ENCODE results near the gene SLC44A4.
"Not testable (repeated sequence)": the region's sequence is repeated elsewhere in the genome, so short reads cannot be mapped to it uniquely, and the experiment has no call there.

The SLC44A4 gene

GRCh38 chr6:31825553-31825952 lies 53.2 kb downstream of the SLC44A4 start:
- DNase-seq = no peak

DNA sequence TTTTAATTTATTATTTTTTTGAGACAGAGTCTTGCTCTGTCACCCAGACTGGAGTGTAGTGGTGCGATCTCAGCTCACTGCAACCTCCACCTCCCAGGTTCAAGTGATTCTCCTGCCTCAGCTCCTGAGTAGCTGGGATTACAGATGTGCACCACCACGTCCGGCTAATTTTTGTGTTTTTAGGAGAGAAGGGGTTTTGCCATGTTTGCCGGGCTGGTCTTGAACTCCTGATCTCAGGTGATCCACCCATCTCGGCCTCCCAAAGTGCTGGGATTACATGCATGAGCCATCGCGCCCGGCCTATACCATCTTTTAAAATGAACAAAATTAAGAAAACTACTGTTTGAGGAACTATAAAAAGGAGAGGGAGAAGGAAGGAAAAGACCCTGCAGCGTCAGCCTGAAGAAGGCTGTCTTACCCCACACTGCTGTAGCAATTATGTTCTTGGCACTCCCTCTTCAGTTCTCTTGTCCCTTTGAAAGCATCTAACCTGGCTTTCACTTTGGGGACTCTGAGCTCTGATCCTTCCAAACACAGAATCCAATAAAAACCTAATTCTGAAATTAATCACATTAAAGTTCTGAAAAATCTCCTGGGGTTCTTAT lies 55.1 kb downstream of the SLC44A4 start:
- not testable (repeated sequence) for DNase-seq

GRCh38 chr6:31822036-31822821 lies 56.6 kb downstream of the SLC44A4 start:
- DNase-seq = peak; percentile 62

- peak; percentile 80 for DNase-seq
Measured at GRCh38 chr6:31821301-31822035, 57.3 kb downstream of the SLC44A4 start.

DNA sequence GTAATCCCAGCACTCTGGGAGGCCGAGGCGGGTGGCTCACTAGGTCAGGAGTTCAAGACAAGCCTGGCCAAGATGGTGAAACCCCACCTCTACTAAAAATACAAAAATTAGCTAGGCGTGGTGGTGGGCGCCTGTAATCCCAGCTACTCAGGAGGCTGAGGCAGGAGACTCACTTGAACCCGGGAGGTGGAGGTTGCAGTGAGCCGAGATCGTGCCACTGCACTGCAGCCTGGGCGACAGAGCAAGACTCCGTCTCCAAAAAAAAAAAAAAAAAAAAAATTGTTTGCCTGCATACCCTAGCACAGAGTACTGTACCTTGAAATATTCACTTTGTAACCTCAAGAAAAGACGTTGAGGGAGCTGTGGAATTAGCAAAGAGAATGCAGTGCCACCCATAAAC lies 58.4 kb downstream of the SLC44A4 start:
- DNase-seq = not testable (repeated sequence)

DNA sequence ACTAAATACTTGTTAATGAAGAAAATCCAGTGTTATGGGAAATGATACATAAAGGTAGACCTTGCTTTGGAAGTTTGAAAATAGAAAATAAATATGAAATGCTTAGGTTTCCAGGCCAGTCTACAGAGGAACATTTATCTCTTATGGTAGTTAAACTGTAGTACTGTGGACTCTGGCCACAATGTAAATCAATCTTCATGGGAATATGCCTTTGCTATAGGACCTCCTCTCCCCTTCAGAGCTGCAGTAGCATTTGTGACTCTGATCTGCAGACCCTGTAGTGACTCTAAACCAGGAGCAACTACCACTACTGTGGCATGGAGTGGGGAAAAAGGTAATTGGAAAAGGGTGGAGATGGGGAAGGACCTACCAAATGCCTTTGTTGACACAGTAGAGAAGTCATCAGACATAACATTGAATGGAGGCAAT lies 58.9 kb downstream of the SLC44A4 start:
- DNase-seq = no peak

DNA sequence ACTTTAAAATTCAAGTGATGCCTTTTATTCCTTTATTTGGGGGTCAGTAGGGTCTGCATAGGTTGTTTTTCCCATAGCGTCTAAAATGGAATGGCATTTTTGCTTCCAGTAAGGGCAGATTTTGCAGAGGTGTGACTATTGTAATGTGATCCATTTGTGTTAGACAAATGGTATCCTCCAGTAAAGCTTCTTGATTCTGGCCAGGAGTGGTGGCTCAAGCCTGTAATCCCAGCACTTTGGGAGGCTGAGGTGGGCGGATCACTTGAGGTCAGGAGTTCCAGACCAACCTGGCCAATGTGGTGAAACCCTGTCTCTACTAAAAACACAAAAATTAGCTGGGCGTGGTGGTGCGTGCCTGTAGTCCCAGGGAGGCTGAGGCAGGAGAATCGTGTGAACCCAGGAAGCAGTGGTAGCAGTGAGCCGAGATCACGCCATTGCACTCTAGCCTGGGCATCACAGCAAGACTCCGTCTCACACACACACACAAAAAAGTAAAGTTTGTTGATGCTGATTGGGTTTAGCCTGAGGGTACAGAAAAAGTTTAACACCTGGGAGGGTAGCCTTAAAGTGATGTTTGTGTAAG lies 60.8 kb downstream of the SLC44A4 start:
- not testable (repeated sequence) for DNase-seq

DNA sequence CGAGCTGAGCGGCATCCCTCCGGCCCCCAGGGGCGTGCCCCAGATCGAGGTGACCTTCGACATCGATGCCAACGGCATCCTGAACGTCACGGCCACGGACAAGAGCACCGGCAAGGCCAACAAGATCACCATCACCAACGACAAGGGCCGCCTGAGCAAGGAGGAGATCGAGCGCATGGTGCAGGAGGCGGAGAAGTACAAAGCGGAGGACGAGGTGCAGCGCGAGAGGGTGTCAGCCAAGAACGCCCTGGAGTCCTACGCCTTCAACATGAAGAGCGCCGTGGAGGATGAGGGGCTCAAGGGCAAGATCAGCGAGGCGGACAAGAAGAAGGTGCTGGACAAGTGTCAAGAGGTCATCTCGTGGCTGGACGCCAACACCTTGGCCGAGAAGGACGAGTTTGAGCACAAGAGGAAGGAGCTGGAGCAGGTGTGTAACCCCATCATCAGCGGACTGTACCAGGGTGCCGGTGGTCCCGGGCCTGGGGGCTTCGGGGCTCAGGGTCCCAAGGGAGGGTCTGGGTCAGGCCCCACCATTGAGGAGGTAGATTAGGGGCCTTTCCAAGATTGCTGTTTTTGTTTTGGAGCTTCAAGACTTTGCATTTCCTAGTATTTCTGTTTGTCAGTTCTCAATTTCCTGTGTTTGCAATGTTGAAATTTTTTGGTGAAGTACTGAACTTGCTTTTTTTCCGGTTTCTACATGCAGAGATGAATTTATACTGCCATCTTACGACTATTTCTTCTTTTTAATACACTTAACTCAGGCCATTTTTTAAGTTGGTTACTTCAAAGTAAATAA lies 61.5 kb downstream of the SLC44A4 start:
- not testable (repeated sequence) for DNase-seq

DNA sequence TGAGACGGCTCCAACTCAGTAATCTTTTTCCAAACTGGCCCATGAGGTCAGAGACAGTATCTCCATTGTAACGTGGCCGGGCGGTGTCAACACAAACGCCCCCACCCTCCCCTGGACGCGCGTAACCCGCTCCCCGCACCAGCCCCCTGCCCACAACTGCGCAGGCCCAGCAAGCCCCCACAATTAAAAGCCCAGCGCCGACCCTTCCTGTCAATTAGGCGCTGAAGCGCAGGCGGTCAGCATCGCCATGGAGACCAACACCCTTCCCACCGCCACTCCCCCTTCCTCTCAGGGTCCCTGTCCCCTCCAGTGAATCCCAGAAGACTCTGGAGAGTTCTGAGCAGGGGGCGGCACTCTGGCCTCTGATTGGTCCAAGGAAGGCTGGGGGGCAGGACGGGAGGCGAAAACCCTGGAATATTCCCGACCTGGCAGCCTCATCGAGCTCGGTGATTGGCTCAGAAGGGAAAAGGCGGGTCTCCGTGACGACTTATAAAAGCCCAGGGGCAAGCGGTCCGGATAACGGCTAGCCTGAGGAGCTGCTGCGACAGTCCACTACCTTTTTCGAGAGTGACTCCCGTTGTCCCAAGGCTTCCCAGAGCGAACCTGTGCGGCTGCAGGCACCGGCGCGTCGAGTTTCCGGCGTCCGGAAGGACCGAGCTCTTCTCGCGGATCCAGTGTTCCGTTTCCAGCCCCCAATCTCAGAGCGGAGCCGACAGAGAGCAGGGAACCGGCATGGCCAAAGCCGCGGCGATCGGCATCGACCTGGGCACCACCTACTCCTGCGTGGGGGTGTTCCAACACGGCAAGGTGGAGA lies 63.6 kb downstream of the SLC44A4 start, which contains the start of the genes HSPA1A and HSPA1L:
Gene HSPA1A, plus strand, starts transcription at position 519 of the 814 bp plus-strand sequence. Its CDS starts 214 bp downstream, at position 733.
Gene HSPA1L, minus strand, starts transcription at position 259 of the 814 bp plus-strand sequence. CDS start 3,311 bp downstream, outside the sequence.
- DNase-seq = peak; percentile 53

- peak; percentile 68 for DNase-seq
Measured at GRCh38 chr6:31814677-31815024, 64.1 kb downstream of the SLC44A4 start.

- no peak for DNase-seq
Measured at GRCh38 chr6:31813465-31813849, 65.3 kb downstream of the SLC44A4 start.

Measured in stimulated activated CD4-positive, alpha-beta T cell treated with anti-CD3 and anti-CD28 coated beads, Interleukin-4, amount 100 ng/mL, for 1 hour (primary cell).